ENCODE results near the gene FCRL1.

The FCRL1 gene

DNA sequence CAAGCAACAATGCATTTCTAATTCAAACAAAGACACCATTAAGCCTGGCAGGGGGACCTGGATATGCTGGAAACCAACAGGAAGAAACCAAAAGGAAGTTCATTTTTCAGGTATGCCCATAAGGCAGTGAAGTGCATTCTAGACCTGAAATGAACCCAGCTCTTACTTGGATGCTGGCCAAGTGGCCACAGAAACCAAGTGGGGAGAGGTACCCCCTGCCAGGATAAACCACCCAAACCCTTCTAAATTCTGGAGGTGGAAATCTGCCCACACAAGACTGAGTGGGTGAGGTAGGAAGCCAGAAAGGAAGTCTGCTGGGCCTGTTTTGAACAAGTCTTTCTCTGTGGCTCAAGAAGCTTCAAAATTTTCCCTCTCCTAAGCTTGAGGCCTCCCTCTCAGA lies 19.0 kb upstream of the FCRL1 start:
- H3K4me1 ChIP-seq (ENCODE audit: control insufficient read depth, insufficient read depth, low read length), result no peaks in the 10 kb centered on the region
- no peaks in the 10 kb centered on the region for H3K36me3 ChIP-seq (ENCODE audit: control insufficient read depth, insufficient read depth, low read length)
- H3K9me3 ChIP-seq (ENCODE audit: control insufficient read depth, low read length), result no peaks in the 10 kb centered on the region
- no peak overlapping the region for H3K27ac ChIP-seq (ENCODE audit: insufficient read depth, low read depth, low read length, poor library complexity, severe bottlenecking)
- H3K4me3 ChIP-seq (ENCODE audit: insufficient read depth, low read depth, low read length), result no peak overlapping the region
- H3K27me3 ChIP-seq (ENCODE audit: control insufficient read depth, insufficient read depth, low read length, poor library complexity, severe bottlenecking), result no peaks in the 10 kb centered on the region

DNA sequence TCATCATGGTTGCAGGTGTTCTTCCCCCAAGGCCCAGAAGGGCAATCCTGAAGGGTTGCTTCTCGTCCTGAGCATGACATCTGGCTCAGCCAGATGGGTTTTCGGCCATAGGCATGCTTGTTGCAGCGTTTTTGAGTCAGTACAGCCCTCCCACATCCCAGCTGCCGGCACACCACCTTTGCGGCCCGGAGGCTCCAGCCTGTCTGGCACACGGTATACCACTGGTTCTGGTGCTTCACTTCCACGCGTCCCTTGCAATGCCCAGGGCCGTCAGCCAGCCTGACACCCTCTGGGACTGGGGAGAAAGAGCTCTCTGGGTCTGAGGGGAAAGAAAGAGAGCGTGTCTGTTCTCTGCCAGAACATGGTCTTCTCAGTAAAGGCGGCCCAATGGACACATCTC lies 14.5 kb upstream of the FCRL1 start:
- Histone ChIP-seq H3K9me3 (ENCODE audit: control insufficient read depth, low read length) (no peaks in the 10 kb centered on the region), H3K4me3 (ENCODE audit: insufficient read depth, low read depth, low read length) (no peak overlapping the region), H3K4me1 (ENCODE audit: control insufficient read depth, insufficient read depth, low read length) (no peaks in the 10 kb centered on the region), H3K27me3 (ENCODE audit: control insufficient read depth, insufficient read depth, low read length, poor library complexity, severe bottlenecking) (no peaks in the 10 kb centered on the region), H3K27ac (ENCODE audit: insufficient read depth, low read depth, low read length, poor library complexity, severe bottlenecking) (no peak overlapping the region), H3K36me3 (ENCODE audit: control insufficient read depth, insufficient read depth, low read length) (no peaks in the 10 kb centered on the region)
- 93 to 94% methylated on average over 12 of the region's 12 CpGs for WGBS, 2 experiments

DNA sequence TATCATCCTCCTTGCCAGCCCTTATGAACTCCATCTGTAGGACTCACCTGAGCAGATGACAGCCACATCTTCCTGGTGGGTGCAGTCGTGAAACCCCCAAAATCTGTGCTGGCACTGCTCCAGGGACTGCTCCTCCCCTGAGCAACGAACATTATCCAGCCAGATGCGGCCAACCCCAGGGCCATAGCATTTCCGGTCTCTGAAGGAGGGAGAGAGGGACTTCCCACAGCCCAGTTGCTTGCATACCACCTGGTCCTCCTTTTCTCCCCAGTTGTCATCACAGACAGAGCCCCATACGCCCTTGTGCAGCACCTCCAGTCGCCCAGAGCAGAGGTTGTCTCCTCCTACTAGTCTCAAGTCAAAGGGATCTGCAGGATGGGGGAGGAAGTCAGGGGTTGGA lies 13.2 kb upstream of the FCRL1 start:
- no peaks in the 10 kb centered on the region for H3K27me3 ChIP-seq (ENCODE audit: control insufficient read depth, insufficient read depth, low read length, poor library complexity, severe bottlenecking)
- H3K4me3 ChIP-seq (ENCODE audit: insufficient read depth, low read depth, low read length), result no peak overlapping the region
- H3K36me3 ChIP-seq (ENCODE audit: control insufficient read depth, insufficient read depth, low read length), result no peaks in the 10 kb centered on the region
- H3K4me1 ChIP-seq (ENCODE audit: control insufficient read depth, insufficient read depth, low read length), result no peaks in the 10 kb centered on the region
- whole genome bisulfite sequencing, 2 experiments, result 87 to 97% methylated on average over 4 to 6 of the region's 6 CpGs
- no peak overlapping the region for H3K27ac ChIP-seq (ENCODE audit: insufficient read depth, low read depth, low read length, poor library complexity, severe bottlenecking)
- no peaks in the 10 kb centered on the region for H3K9me3 ChIP-seq (ENCODE audit: control insufficient read depth, low read length)

DNA sequence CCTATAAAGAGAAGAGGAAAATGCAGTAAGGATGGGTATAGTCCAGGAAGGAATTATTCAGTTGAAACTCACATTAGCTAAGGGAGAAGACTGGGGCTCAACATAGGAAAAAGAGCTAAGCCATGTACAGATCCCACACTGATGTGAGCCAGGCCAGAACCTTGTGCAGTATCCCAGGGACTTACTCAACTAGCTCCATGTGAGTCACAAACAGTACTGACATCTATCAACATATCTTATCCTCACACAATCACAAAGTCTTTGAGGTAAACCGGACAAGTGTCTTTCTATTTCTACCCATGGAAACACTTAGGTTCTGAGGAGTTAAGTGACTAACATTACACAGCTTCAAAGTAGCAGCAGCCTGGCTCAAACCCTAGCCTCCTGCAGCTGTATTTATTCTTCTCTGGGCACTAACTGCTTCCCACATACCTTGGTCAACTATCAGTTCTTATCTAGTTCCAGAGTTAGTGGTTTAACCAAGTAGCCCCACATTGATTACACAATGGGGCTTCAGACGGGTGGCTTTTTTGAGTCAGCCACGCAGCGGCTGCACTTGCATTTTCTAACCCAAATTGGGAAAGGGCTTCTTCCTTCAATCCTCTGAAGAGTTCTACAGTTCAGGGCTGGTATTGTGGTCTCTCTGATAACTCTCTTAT lies 12.2 kb upstream of the FCRL1 start:
- Histone ChIP-seq H3K9me3 (ENCODE audit: control insufficient read depth, low read length) (no peaks in the 10 kb centered on the region), H3K4me3 (ENCODE audit: insufficient read depth, low read depth, low read length) (no peak overlapping the region), H3K27me3 (ENCODE audit: control insufficient read depth, insufficient read depth, low read length, poor library complexity, severe bottlenecking) (no peaks in the 10 kb centered on the region), H3K27ac (ENCODE audit: insufficient read depth, low read depth, low read length, poor library complexity, severe bottlenecking) (no peak overlapping the region), H3K36me3 (ENCODE audit: control insufficient read depth, insufficient read depth, low read length) (no peaks in the 10 kb centered on the region), H3K4me1 (ENCODE audit: control insufficient read depth, insufficient read depth, low read length) (no peaks in the 10 kb centered on the region)
- WGBS, 2 experiments, result 94 to 95% methylated on average over 4 of the region's 4 CpGs

DNA sequence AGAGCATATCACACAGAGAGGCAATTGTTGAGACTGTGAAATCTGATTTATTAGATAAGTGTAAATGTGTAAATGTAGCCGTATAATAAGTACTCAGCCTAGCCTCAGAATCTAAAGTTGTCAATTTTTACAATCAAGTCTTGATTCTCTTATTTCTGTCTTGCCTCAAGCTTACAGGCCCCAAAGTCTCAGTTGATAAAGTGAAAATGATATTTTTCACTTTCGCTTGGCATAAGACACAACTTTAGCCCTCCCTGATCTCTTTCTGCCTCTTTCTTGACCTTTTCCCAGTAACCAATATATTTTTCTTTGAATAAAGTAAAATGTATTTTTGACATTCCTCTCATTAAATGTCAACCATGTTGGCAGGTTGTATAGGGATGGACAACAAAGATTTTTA lies 11.0 kb upstream of the FCRL1 start:
- WGBS, 2 experiments, result 97 to 100% methylated on average over 1 to 2 of the region's 2 CpGs
- Histone ChIP-seq H3K4me1 (ENCODE audit: control insufficient read depth, insufficient read depth, low read length) (no peaks in the 10 kb centered on the region), H3K4me3 (ENCODE audit: insufficient read depth, low read depth, low read length) (no peak overlapping the region), H3K27me3 (ENCODE audit: control insufficient read depth, insufficient read depth, low read length, poor library complexity, severe bottlenecking) (no peaks in the 10 kb centered on the region), H3K36me3 (ENCODE audit: control insufficient read depth, insufficient read depth, low read length) (no peaks in the 10 kb centered on the region), H3K9me3 (ENCODE audit: control insufficient read depth, low read length) (no peaks in the 10 kb centered on the region), H3K27ac (ENCODE audit: insufficient read depth, low read depth, low read length, poor library complexity, severe bottlenecking) (no peak overlapping the region)

DNA sequence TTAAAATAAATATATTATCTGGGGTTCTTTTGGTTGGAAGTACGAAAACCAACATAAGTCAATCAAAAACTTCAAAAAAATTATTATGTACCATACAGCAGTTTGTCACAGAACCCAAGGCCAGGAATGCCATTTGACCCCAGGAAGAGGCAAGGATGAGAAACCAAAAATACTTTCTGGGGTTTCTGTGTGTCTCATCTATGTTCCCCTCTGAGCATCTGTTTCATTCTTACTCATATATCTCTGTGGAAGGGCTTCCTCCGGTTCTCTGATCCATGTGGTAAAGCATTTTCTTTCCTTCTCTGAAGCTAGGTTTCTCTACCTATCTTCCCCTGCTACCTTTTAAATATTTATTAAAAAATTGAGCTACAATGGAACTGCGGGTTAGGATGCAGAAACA lies 9.8 kb upstream of the FCRL1 start:
- Histone ChIP-seq H3K4me1 (ENCODE audit: control insufficient read depth, insufficient read depth, low read length) (no peaks in the 10 kb centered on the region), H3K4me3 (ENCODE audit: insufficient read depth, low read depth, low read length) (no peak overlapping the region), H3K9me3 (ENCODE audit: control insufficient read depth, low read length) (no peaks in the 10 kb centered on the region), H3K27me3 (ENCODE audit: control insufficient read depth, insufficient read depth, low read length, poor library complexity, severe bottlenecking) (no peaks in the 10 kb centered on the region), H3K27ac (ENCODE audit: insufficient read depth, low read depth, low read length, poor library complexity, severe bottlenecking) (no peak overlapping the region), H3K36me3 (ENCODE audit: control insufficient read depth, insufficient read depth, low read length) (no peaks in the 10 kb centered on the region)
- 86 to 98% methylated on average over 3 of the region's 3 CpGs for WGBS, 2 experiments

DNA sequence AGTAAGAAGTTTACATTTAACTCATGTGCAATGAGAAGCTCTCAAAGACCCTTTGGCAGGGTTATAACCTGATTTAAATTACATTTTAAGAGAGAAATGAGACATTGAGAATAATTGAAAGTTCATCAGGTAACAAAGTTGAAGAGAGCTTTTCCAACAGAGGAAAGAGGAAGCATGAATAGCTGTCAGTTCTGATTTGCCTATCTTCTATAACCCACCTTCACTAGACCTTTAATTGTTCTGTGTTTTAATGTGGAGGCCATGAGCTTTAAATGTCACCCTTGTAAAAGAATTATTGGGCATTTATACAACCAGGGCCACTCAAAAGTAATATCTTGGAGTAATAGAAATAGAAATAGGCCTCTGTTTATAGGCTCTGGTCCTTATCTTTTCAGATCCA lies 9.3 kb upstream of the FCRL1 start:
- Histone ChIP-seq H3K4me1 (ENCODE audit: control insufficient read depth, insufficient read depth, low read length) (no peaks in the 10 kb centered on the region), H3K4me3 (ENCODE audit: insufficient read depth, low read depth, low read length) (no peak overlapping the region), H3K27me3 (ENCODE audit: control insufficient read depth, insufficient read depth, low read length, poor library complexity, severe bottlenecking) (no peaks in the 10 kb centered on the region), H3K9me3 (ENCODE audit: control insufficient read depth, low read length) (no peaks in the 10 kb centered on the region), H3K36me3 (ENCODE audit: control insufficient read depth, insufficient read depth, low read length) (no peaks in the 10 kb centered on the region), H3K27ac (ENCODE audit: insufficient read depth, low read depth, low read length, poor library complexity, severe bottlenecking) (no peak overlapping the region)

DNA sequence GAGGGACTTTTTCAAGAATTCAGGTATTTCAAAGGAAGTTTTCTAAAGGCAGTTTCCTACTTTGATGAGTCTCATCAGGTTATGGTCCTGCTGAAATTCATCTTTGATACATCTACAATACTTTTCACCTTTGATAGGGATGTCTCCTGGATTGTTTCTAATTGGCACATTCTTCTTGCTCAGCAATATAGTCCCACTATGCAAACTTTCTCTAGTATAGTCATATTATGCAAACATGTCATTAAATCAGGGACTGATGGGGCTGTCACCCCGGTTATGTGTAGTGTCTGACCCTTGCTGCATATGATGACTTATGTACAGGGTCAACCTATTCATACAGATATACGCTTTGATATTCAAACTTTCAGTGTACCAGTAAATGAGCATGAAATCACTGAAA lies 379 bp upstream of the FCRL1 start:
- no peaks in the 10 kb centered on the region for H3K4me1 ChIP-seq (ENCODE audit: control insufficient read depth, insufficient read depth, low read length)
- no peak overlapping the region for H3K4me3 ChIP-seq (ENCODE audit: insufficient read depth, low read depth, low read length)
- no peaks in the 10 kb centered on the region for H3K27me3 ChIP-seq (ENCODE audit: control insufficient read depth, insufficient read depth, low read length, poor library complexity, severe bottlenecking)
- WGBS, 2 experiments, result 91 to 100% methylated on average over 2 of the region's 2 CpGs
- no peaks in the 10 kb centered on the region for H3K9me3 ChIP-seq (ENCODE audit: control insufficient read depth, low read length)
- H3K36me3 ChIP-seq (ENCODE audit: control insufficient read depth, insufficient read depth, low read length), result no peaks in the 10 kb centered on the region
- H3K27ac ChIP-seq (ENCODE audit: insufficient read depth, low read depth, low read length, poor library complexity, severe bottlenecking), result no peak overlapping the region

DNA sequence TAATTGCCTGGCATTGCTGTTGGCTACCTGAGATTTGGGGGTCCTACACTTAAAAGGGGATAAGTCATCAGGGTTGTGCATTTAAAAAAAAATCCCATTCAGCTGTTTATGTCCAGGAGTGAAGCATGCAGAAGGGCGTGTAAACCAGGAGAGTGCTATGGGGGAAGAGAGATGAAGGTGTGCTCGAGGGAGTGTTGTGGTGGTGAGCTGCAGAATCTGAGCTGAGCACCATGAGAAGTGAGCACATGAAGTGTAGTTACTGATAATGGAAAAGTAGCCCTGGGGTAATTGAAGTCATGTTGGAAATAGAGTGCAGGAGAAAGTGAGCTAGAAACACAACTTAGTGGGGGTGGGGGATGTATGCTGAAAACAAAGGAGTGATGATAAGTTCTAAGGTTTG lies 705 bp downstream of the FCRL1 start:
- H3K27me3 ChIP-seq (ENCODE audit: control insufficient read depth, insufficient read depth, low read length, poor library complexity, severe bottlenecking), result no peaks in the 10 kb centered on the region
- WGBS, 2 experiments, result 87 to 91% methylated on average over 2 of the region's 2 CpGs

DNA sequence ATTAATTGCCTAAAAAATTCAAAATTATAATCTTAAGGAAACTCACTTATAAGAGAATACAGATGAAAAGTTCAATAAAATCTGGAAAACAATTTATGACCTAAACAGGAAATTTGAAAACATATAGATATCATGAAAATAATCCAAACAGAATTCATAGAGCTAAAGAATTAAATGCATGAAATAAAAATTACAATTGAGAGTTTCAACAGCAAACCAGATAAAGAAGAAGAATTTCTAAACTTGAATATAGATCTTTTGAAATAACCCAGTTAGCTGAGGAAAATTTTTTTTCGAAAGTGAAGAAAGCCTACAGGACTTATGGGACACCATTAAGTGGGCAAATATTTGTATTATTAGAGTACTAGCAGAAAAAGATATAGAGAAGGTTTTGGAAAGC lies 6.7 kb downstream of the FCRL1 start:
- H3K4me3 ChIP-seq (ENCODE audit: insufficient read depth, low read depth, low read length), result no peak overlapping the region
- H3K36me3 ChIP-seq (ENCODE audit: control insufficient read depth, insufficient read depth, low read length), result no peaks in the 10 kb centered on the region
- 93 to 100% methylated on average over 1 of the region's 1 CpG for WGBS, 2 experiments
- H3K9me3 ChIP-seq (ENCODE audit: control insufficient read depth, low read length), result no peaks in the 10 kb centered on the region
- no peaks in the 10 kb centered on the region for H3K27me3 ChIP-seq (ENCODE audit: control insufficient read depth, insufficient read depth, low read length, poor library complexity, severe bottlenecking)
- no peak overlapping the region for H3K27ac ChIP-seq (ENCODE audit: insufficient read depth, low read depth, low read length, poor library complexity, severe bottlenecking)
- no peaks in the 10 kb centered on the region for H3K4me1 ChIP-seq (ENCODE audit: control insufficient read depth, insufficient read depth, low read length)

More for the DNA sequence above, 705 bp downstream of the FCRL1 start:
- H3K36me3 ChIP-seq (ENCODE audit: control insufficient read depth, insufficient read depth, low read length), result no peaks in the 10 kb centered on the region
- no peaks in the 10 kb centered on the region for H3K9me3 ChIP-seq (ENCODE audit: control insufficient read depth, low read length)
- H3K4me1 ChIP-seq (ENCODE audit: control insufficient read depth, insufficient read depth, low read length), result no peaks in the 10 kb centered on the region
- no peak overlapping the region for H3K4me3 ChIP-seq (ENCODE audit: insufficient read depth, low read depth, low read length)
- H3K27ac ChIP-seq (ENCODE audit: insufficient read depth, low read depth, low read length, poor library complexity, severe bottlenecking), result no peak overlapping the region
